ENCODE measurements around the gene TRANK1.

GRCh38 chr3:36989005-36989404 lies 44.2 kb upstream of the TRANK1 start:
- no peak for TF ChIP-seq CTCF (IDR thresholded peaks at IDR 0.05)
- TF ChIP-seq POLR2A (IDR thresholded peaks at IDR 0.05): no peak
